Sigmoid colon (tissue), 7 donors: Measurements from ENCODE around the gene TNIK. TPM values are rescaled to one million over a fixed set of nuclear protein-coding genes. Genes with fewer than 3 reads are reported as not detected.

Experiments used
- DNase-seq: peaks from one replicate; pipeline ENCODE4 v3.0.0-alpha.2; 2019
- H3K27ac ChIP-seq, 4 donors: fragments of 200-600 bp; sonication (generic); one replicate each; pipeline ENCODE4 v1.5.1; 2016 to 2019; ENCODE audit warnings: mild to moderate bottlenecking in 1 of 4
- H3K27me3 ChIP-seq, 3 donors: fragments of 200-600 bp; sonication (generic); one replicate each; pipeline ENCODE4 v1.5.1; 2019; ENCODE audit warnings: mild to moderate bottlenecking in 1 of 3
- H3K36me3 ChIP-seq, 4 donors: fragments of 200-600 bp; sonication (generic); one replicate each; pipeline ENCODE4 v1.5.1; 2016 to 2019
- H3K4me1 ChIP-seq, 4 donors: fragments of 200-600 bp; sonication (generic); one replicate each; pipeline ENCODE4 v1.5.1; 2017 to 2019
- H3K4me3 ChIP-seq, 4 donors: fragments of 200-600 bp; sonication (generic); one replicate each; pipeline ENCODE4 v1.5.1; 2017 to 2019; ENCODE audit warnings: mild to moderate bottlenecking in 2 of 4, moderate library complexity in 1 of 4
- H3K9me3 ChIP-seq, 4 donors: fragments of 200-600 bp in 3 of 4; sonication (generic) in 3 of 4; one replicate each; pipeline versions ENCODE4 v1.5.1 to v1.6.1; 2013 to 2019
- EP300 ChIP-seq, 4 donors: sonication (generic); formaldehyde crosslinking; IDR thresholded peaks; one replicate each; pipeline ENCODE4 v1.6.1; 2017; ENCODE audit warnings: antibody characterized with exemption in 4 of 4
- POLR2A ChIP-seq, 2 donors: fragments of 450-650 bp; IDR thresholded peaks; one replicate each; pipeline ENCODE4 v1.6.1; 2016; ENCODE audit warnings: antibody characterized with exemption in 2 of 2, mild to moderate bottlenecking in 2 of 2, moderate library complexity in 2 of 2
- POLR2AphosphoS5 ChIP-seq, 4 donors: sonication (generic); formaldehyde crosslinking; IDR thresholded peaks; one replicate each; pipeline ENCODE4 v1.6.1; 2017; ENCODE audit warnings: antibody characterized with exemption in 4 of 4
- WGBS, 2 donors: extraction: QIAGEN DNeasy Blood & Tissue Kit; methylation state at CpG; one replicate each; pipeline ENCODE4 v1.1.7; 2013; 5-methylcytosine and 5-hydroxymethylcytosine counted together
- intact Hi-C: fragments of 100-400 bp; cut with DNase I; formaldehyde crosslinking; loops from one replicate; pipeline ENCODE4 v1.15.1; 2023
- polyA plus RNA-seq, 3 donors: library from polyadenylated mRNA; stranded (reverse); fragments of 200-250 nt; gene quantifications; one replicate each; pipeline ENCODE4 v1.2.3, GENCODE V29; 2013
- small RNA-seq, 3 donors: library from RNA; depleted of rRNA; stranded (forward); fragments of <200 nt; gene quantifications; one replicate each; pipeline ENCODE3, GENCODE V24; 2016
- total RNA-seq, 4 donors: library from RNA; depleted of rRNA; stranded (reverse); fragments of >200 nt; gene quantifications; one replicate each; pipeline ENCODE4 v1.1.0, GENCODE V29; 2016
- TF ChIP-seq, protein P1 (sequence below), 4 experiments: fragments of 450-650 bp in 3 of 4; fragments of 200-600 bp in 1 of 4; IDR thresholded peaks; one replicate each; pipeline ENCODE4 v1.5.1; 2016 to 2019; ENCODE audit warnings: antibody characterized with exemption in 4 of 4, mild to moderate bottlenecking in 3 of 4, moderate library complexity in 2 of 4
- donor health status: healthy with polysubstance abuse.
- donor health status: Bipolar disorder and iron deficiency.
- donor health status: healthy.

Gene TNIK
- total and polyA plus RNA-seq, 7 donors = 5.4 to 21.3 (median 9.2) TPM

DNA sequence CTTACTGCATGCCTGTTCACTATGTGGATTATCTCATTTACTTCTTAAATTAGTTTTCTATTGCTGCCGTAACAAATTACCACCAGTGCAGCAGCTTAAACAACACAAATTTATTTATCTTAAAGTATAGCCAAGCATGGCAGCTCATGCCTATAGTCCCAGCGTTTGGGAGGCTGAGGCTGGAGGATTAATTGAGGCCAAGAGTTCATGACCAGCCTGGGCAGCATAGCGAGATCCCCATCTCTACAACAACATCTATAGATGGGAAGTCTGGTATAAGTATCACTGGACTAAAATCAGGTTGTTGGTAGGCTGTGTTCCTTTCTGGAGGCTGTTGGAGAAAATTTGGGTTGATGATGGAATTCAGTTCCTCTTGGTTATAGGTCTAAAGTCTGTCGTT, 438.8 kb downstream of the TNIK start:
- no peaks in the 10 kb centered on the region for H3K27me3 ChIP-seq
- H3K4me1 ChIP-seq = no peaks in the 10 kb centered on the region
- no peaks in the 10 kb centered on the region for H3K36me3 ChIP-seq
- no peaks in the 10 kb centered on the region for H3K9me3 ChIP-seq
- intact Hi-C loops = no loop called here
- DNase-seq = no peak
- WGBS, 2 donors = 75 to 89% methylated on average over 4 of the region's 4 CpGs
- TF ChIP-seq, protein P1, sequence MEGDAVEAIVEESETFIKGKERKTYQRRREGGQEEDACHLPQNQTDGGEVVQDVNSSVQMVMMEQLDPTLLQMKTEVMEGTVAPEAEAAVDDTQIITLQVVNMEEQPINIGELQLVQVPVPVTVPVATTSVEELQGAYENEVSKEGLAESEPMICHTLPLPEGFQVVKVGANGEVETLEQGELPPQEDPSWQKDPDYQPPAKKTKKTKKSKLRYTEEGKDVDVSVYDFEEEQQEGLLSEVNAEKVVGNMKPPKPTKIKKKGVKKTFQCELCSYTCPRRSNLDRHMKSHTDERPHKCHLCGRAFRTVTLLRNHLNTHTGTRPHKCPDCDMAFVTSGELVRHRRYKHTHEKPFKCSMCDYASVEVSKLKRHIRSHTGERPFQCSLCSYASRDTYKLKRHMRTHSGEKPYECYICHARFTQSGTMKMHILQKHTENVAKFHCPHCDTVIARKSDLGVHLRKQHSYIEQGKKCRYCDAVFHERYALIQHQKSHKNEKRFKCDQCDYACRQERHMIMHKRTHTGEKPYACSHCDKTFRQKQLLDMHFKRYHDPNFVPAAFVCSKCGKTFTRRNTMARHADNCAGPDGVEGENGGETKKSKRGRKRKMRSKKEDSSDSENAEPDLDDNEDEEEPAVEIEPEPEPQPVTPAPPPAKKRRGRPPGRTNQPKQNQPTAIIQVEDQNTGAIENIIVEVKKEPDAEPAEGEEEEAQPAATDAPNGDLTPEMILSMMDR (IDR thresholded peaks at IDR 0.05) = no peak
- TF ChIP-seq POLR2A (IDR thresholded peaks at IDR 0.05) = no peak
- TF ChIP-seq EP300 (IDR thresholded peaks at IDR 0.05) = no peak
- no peak for TF ChIP-seq POLR2AphosphoS5 (IDR thresholded peaks at IDR 0.05)
- H3K4me3 ChIP-seq = no peak overlapping the region
- H3K27ac ChIP-seq = no peak overlapping the region

DNA sequence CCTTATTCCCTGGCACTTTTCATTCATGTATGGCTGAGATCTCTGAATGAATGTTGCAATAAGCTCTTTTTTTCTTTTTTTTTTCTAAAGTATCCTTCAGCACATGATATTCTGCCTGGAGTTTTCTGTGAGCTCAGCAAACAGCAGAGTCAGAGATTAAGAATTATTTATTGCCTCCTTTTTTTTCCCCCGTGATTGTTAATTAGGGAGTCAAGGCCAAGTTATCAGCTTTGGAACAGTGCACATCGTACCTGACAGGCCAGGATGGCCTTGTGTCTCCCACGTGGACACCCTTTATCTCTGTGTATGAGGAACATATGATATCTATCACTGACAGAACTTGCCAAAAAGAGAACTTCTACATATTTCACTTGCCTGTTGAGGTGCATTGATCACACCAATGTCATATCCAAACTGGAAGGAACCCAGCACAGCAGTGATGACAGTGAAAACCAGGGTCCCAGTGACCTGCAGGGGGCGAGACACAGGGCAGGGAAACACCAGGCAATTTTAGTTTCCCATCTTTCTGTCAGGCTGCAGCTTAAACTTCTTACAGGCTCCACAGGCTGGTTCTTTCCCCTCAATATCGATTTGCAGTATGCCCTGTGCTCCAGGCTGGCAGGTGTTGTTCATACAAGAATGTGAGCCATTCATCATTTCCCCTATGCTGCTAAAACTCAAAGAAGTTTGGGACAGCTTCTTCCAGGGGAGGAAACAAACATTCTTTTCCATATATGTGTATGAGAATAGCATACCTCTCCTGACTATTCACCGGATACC, 441.9 kb downstream of the TNIK start:
- no peaks in the 10 kb centered on the region for H3K36me3 ChIP-seq
- H3K27me3 ChIP-seq = no peaks in the 10 kb centered on the region
- WGBS, 2 donors = 58 to 71% methylated on average over 6 of the region's 6 CpGs
- intact Hi-C loops = no loop called here
- no peaks in the 10 kb centered on the region for H3K4me1 ChIP-seq
- no peak overlapping the region for H3K4me3 ChIP-seq
- TF ChIP-seq POLR2A (IDR thresholded peaks at IDR 0.05) (no peak), EP300 (IDR thresholded peaks at IDR 0.05) (no peak), POLR2AphosphoS5 (IDR thresholded peaks at IDR 0.05) (no peak)
- TF ChIP-seq, protein P1 (IDR thresholded peaks at IDR 0.05) = no peak
- no peak overlapping the region for H3K27ac ChIP-seq
- no peaks in the 10 kb centered on the region for H3K9me3 ChIP-seq
- DNase-seq = no peak

DNA sequence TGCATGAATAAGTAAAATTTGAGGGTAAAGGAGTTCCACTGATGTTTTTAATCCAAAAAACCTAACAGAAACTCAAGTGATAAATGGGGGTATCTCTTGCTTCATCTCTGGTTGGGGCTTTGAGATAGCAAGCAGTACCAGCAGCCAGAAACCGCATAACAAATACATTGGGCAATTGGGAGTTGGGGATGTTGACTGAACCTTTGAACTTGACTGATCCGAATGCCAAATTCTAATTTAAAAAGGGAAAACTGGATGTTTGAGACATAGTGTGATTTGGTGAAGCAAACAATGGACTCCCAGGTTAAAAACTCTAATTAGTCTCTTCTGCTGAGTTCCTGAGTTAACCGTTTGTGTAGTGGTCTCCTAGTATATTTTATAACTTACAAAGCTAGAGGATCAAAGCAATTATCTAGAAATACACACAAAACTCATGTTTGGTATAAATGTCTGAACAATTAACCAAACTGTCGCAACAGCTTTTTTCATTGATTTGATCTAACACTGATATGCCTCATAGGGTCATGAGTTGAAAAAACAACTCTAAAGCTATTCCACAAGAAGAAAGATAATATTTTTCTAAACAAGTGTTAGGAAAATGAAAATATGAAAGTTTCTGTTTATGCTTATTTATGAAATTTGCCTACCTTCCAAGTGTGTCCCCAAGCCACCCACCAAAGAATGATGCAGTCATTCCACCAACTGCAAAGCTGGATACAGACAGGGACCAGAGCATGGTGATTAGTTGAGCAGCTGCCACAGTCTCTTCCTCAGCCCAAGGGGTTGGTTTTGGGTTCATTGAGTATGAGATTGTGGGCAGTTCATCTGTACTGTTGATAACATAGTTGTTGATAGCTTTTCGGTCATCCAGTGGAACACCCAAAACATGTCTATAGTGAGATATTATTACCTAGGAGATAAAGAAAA, 446.1 kb downstream of the TNIK start:
- Histone ChIP-seq H3K4me3 (no peak overlapping the region), H3K4me1 (no peaks in the 10 kb centered on the region), H3K27ac (no peak overlapping the region), H3K9me3 (no peaks in the 10 kb centered on the region), H3K27me3 (no peaks in the 10 kb centered on the region), H3K36me3 (no peaks in the 10 kb centered on the region)
- WGBS, 2 donors = 75 to 89% methylated on average over 5 of the region's 5 CpGs
- no peak for DNase-seq
- intact Hi-C loops = no loop called here
- TF ChIP-seq POLR2A (IDR thresholded peaks at IDR 0.05) = no peak
- TF ChIP-seq EP300 (IDR thresholded peaks at IDR 0.05) = no peak
- TF ChIP-seq, protein P1 (IDR thresholded peaks at IDR 0.05) = no peak
- TF ChIP-seq POLR2AphosphoS5 (IDR thresholded peaks at IDR 0.05) = no peak

DNA sequence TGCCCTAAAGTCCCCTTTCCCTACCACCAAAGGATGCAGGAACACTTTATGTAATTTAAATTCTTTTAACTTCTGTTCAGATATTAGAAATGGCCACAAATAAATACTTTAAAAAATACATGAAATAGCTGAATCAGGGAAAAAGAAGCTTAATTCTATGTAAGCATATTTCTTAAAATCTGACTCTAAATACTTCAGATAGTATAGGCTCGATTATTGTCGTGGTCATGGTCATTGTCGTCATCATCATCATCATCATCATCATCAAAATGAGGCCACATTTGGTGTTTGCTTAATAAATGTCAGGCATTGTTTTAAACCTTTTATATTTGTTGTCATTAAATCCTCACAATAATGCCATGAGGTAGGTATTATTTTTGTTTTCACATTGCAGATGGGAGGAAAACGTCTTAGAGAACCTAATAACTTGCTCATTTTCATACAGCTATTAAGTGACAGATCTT, 448.3 kb downstream of the TNIK start:
- Histone ChIP-seq H3K9me3 (no peaks in the 10 kb centered on the region), H3K4me1 (no peaks in the 10 kb centered on the region), H3K36me3 (no peaks in the 10 kb centered on the region), H3K4me3 (no peak overlapping the region), H3K27ac (no peak overlapping the region), H3K27me3 (no peaks in the 10 kb centered on the region)
- DNase-seq = no peak
- 85 to 94% methylated on average over 4 of the region's 4 CpGs for WGBS, 2 donors
- intact Hi-C loops = no loop called here
- no peak for TF ChIP-seq EP300 (IDR thresholded peaks at IDR 0.05)
- no peak for TF ChIP-seq POLR2A (IDR thresholded peaks at IDR 0.05)
- TF ChIP-seq, protein P1 (IDR thresholded peaks at IDR 0.05) = no peak
- TF ChIP-seq POLR2AphosphoS5 (IDR thresholded peaks at IDR 0.05) = no peak

Small RNA genes within 50 kb of the gene (small RNA-seq; reads per million reads assigned to genes)
- gene MIR569 (0 to 1.3 (median 0.11) reads per million in 3 donors), gene RF00019 (0 reads per million in 3 donors), gene RNU6-348P (0 reads per million in 3 donors)
